GM21737 (cell line): Measurements from ENCODE around the gene MYLK.

Experiments
- ATAC-seq: cut with Tn5 transposase; IDR thresholded peaks from one replicate; pipeline ENCODE4 v1.9.1; 2021; ENCODE audit warnings: mild to moderate bottlenecking, moderate library complexity; ENCODE audit not compliant: unreplicated experiment

The MYLK gene

GRCh38 chr3:123571264-123571972 is 312.7 kb downstream of the MYLK start:
- ATAC-seq: no peak

GRCh38 chr3:123568875-123569274 is 315.3 kb downstream of the MYLK start:
- no peak for ATAC-seq

- no peak for ATAC-seq
Measured at GRCh38 chr3:123568034-123568433, 316.1 kb downstream of the MYLK start.

- no peak for ATAC-seq
Measured at GRCh38 chr3:123564056-123564455, 320.1 kb downstream of the MYLK start.

GRCh38 chr3:123562547-123562946 is 321.6 kb downstream of the MYLK start:
- ATAC-seq: no peak

- no peak for ATAC-seq
Measured at GRCh38 chr3:123561188-123561587, 322.9 kb downstream of the MYLK start.
